Vagina (tissue), 2 donors: ENCODE data around the gene DEFB114. TPM values are rescaled to one million over a fixed set of nuclear protein-coding genes. Genes with fewer than 3 reads are reported as not detected.
"Not testable (repeated sequence)": the region's sequence is repeated elsewhere in the genome, so short reads cannot be mapped to it uniquely, and the experiment has no call there.

Experiments
- DNase-seq, 2 donors: peaks; one replicate each; pipeline ENCODE4 v3.0.0-alpha.2; 2017; ENCODE audit errors: extremely low spot score in 2 of 2
- H3K27ac ChIP-seq: fragments of 200-600 bp; sonication (generic); one replicate; pipeline ENCODE4 v1.5.1; 2019
- H3K27me3 ChIP-seq: fragments of 200-600 bp; sonication (generic); one replicate; pipeline ENCODE4 v1.5.1; 2019
- H3K36me3 ChIP-seq, 2 donors: fragments of 200-600 bp; sonication (generic); one replicate each; pipeline ENCODE4 v1.5.1; 2017 to 2019
- H3K4me1 ChIP-seq: fragments of 200-600 bp; sonication (generic); one replicate; pipeline ENCODE4 v1.5.1; 2019
- H3K4me3 ChIP-seq, 2 donors: fragments of 200-600 bp; sonication (generic); 1 replicate in 1 of 2; 2 replicates in 1 of 2; pipeline ENCODE4 v1.5.1; 2016 to 2019
- H3K9me3 ChIP-seq: fragments of 200-600 bp; sonication (generic); one replicate; pipeline ENCODE4 v1.5.1; 2019
- CTCF ChIP-seq, 3 experiments: fragments of 450-650 bp in 2 of 3; fragments of 200-600 bp in 1 of 3; sonication (generic) in 1 of 3; IDR thresholded peaks; one replicate each; pipeline ENCODE4 v1.5.1; 2017 to 2019; ENCODE audit warnings: antibody characterized with exemption in 3 of 3, mild to moderate bottlenecking in 2 of 3, moderate library complexity in 2 of 3
- POLR2A ChIP-seq, 2 donors: fragments of 450-650 bp; IDR thresholded peaks; one replicate each; pipeline ENCODE4 v1.6.1; 2017; ENCODE audit warnings: antibody characterized with exemption in 2 of 2, mild to moderate bottlenecking in 2 of 2, moderate library complexity in 2 of 2
- POLR2AphosphoS5 ChIP-seq, 2 donors: sonication (generic); formaldehyde crosslinking; IDR thresholded peaks; one replicate each; pipeline ENCODE4 v1.9.0; 2017; ENCODE audit warnings: antibody characterized with exemption in 2 of 2, mild to moderate bottlenecking in 2 of 2, low read depth in 1 of 2; ENCODE audit not compliant: insufficient read depth in 1 of 2
- intact Hi-C: fragments of 100-400 bp; cut with DNase I; formaldehyde crosslinking; loops from one replicate; pipeline ENCODE4 v1.15.1; 2023
- total RNA-seq: library from RNA; depleted of rRNA; stranded (reverse); fragments of >200 nt; gene quantifications from one replicate; pipeline ENCODE4 v1.2.3, GENCODE V29; 2016

Gene DEFB114
- total RNA-seq, 1 donor from 2014 or later: not detected

GRCh38 chr6:49955847-49956246, 8.1 kb downstream of the DEFB114 start:
- intact Hi-C loops: no loop called here
- H3K4me3 ChIP-seq: no peak overlapping the region
- H3K9me3 ChIP-seq: no peaks in the 10 kb centered on the region
- H3K27ac ChIP-seq: no peak overlapping the region
- TF ChIP-seq POLR2A (IDR thresholded peaks at IDR 0.05) (no peak), POLR2AphosphoS5 (IDR thresholded peaks at IDR 0.05; ENCODE audit: insufficient read depth in 1 of 2, low read depth in 1 of 2) (no peak), CTCF (IDR thresholded peaks at IDR 0.05) (no peak)
- no peaks in the 10 kb centered on the region for H3K36me3 ChIP-seq
- H3K27me3 ChIP-seq: no peaks in the 10 kb centered on the region
- no peaks in the 10 kb centered on the region for H3K4me1 ChIP-seq
- DNase-seq: no peak

GRCh38 chr6:49951926-49952325, 12.0 kb downstream of the DEFB114 start:
- intact Hi-C loops: no loop called here
- H3K36me3 ChIP-seq: no peaks in the 10 kb centered on the region
- H3K4me3 ChIP-seq: no peak overlapping the region
- H3K9me3 ChIP-seq: no peaks in the 10 kb centered on the region
- H3K4me1 ChIP-seq: no peaks in the 10 kb centered on the region
- H3K27ac ChIP-seq: no peak overlapping the region
- no peak for TF ChIP-seq POLR2A (IDR thresholded peaks at IDR 0.05)
- no peaks in the 10 kb centered on the region for H3K27me3 ChIP-seq
- DNase-seq: no peak

- Histone ChIP-seq H3K36me3 (no peaks in the 10 kb centered on the region), H3K4me1 (no peaks in the 10 kb centered on the region), H3K27ac (no peak overlapping the region), H3K4me3 (no peak overlapping the region), H3K27me3 (no peaks in the 10 kb centered on the region), H3K9me3 (no peaks in the 10 kb centered on the region)
- TF ChIP-seq POLR2A (IDR thresholded peaks at IDR 0.05) (no peak), POLR2AphosphoS5 (IDR thresholded peaks at IDR 0.05; ENCODE audit: insufficient read depth in 1 of 2, low read depth in 1 of 2) (no peak), CTCF (IDR thresholded peaks at IDR 0.05) (no peak)
- intact Hi-C loops: no loop called here
- DNase-seq: no peak
These were observed 13.6 kb downstream of the DEFB114 start for GRCh38 chr6:49950415-49950751.

- H3K9me3 ChIP-seq: no peaks in the 10 kb centered on the region
- H3K27ac ChIP-seq: no peak overlapping the region
- intact Hi-C loops: no loop called here
- H3K4me1 ChIP-seq: no peaks in the 10 kb centered on the region
- no peaks in the 10 kb centered on the region for H3K27me3 ChIP-seq
- TF ChIP-seq CTCF (IDR thresholded peaks at IDR 0.05) (no peak), POLR2AphosphoS5 (IDR thresholded peaks at IDR 0.05; ENCODE audit: insufficient read depth in 1 of 2, low read depth in 1 of 2) (no peak), POLR2A (IDR thresholded peaks at IDR 0.05) (no peak)
- no peak overlapping the region for H3K4me3 ChIP-seq
- no peak for DNase-seq
- H3K36me3 ChIP-seq: no peaks in the 10 kb centered on the region
These were observed 14.9 kb downstream of the DEFB114 start for GRCh38 chr6:49949062-49949461.

- intact Hi-C loops: no loop called here
- DNase-seq: no peak
- Histone ChIP-seq H3K27me3 (no peaks in the 10 kb centered on the region), H3K9me3 (no peaks in the 10 kb centered on the region), H3K27ac (no peak overlapping the region), H3K4me1 (no peaks in the 10 kb centered on the region), H3K36me3 (no peaks in the 10 kb centered on the region), H3K4me3 (no peak overlapping the region)
- TF ChIP-seq CTCF (IDR thresholded peaks at IDR 0.05) (no peak), POLR2AphosphoS5 (IDR thresholded peaks at IDR 0.05; ENCODE audit: insufficient read depth in 1 of 2, low read depth in 1 of 2) (no peak), POLR2A (IDR thresholded peaks at IDR 0.05) (no peak)
These were observed 17.1 kb downstream of the DEFB114 start for GRCh38 chr6:49946835-49947234.

- H3K27me3 ChIP-seq, H3K9me3 ChIP-seq, H3K27ac ChIP-seq, H3K36me3 ChIP-seq, H3K4me1 ChIP-seq, H3K4me3 ChIP-seq, DNase-seq, intact Hi-C loops: not testable (repeated sequence)
These were observed 19.9 kb downstream of the DEFB114 start for GRCh38 chr6:49944068-49944467.
